ENCODE data around the gene FOXN1. TPM values are rescaled to one million over a fixed set of nuclear protein-coding genes. Genes with fewer than 3 reads are reported as not detected.

FOXN1 gene
- total RNA-seq, 4 donors from 2014 or later = not detected

DNA sequence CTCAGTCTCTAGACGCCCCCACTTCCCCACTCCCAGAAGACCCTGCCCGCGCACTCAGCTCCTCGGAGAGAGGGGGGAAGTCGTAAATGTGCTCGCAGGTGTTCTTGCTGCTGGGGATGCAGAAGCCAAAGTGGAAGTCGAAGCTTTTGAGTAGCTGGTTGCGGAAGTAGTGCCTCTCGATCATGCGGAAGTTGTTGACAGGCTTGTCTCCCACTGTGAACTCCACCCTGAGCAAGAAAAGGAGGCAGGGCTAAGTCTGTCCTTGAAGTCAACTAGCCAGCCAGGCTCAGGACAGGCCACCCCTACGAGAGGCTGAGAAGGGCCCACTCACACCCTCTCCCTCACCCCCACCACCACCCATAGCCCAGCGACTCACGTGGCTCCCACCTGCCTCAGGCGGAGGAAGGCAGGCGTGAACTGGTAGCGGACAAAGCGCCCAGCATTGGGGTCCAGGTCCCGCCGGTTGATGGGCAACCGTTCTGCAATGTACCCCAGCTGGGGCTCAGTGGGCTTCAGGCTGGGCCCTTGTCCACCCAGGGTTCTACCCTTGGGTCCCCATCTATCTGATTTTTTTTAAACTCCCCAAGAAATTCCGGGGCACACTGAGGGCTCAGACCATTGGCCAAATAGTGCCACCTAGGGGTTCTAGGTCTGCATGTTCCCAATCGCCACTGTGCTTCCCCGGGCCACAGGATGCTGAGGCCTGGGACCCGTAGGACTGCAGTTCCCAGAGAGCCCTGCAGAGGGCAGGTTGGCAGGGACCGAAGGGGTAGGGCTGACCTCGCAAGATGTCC, 41.7 kb downstream of the FOXN1 start:
- Histone ChIP-seq H3K27ac (peak overlapping the region in 3 of 4 donors; percentile 0 to 66 (median 54)), H3K36me3 (peaks cover 0 to 11% (median 0%) of the 10 kb centered on the region in 3 donors), H3K27me3 (no peaks in the 10 kb centered on the region), H3K4me3 (no peak overlapping the region), H3K4me1 (peaks cover 0 to 34% (median 9%) of the 10 kb centered on the region in 4 donors), H3K9me3 (no peaks in the 10 kb centered on the region)
- TF ChIP-seq POLR2A (IDR thresholded peaks at IDR 0.05) = no peak
- TF ChIP-seq EP300 (IDR thresholded peaks at IDR 0.05) = no peak
- TF ChIP-seq, protein P1, sequence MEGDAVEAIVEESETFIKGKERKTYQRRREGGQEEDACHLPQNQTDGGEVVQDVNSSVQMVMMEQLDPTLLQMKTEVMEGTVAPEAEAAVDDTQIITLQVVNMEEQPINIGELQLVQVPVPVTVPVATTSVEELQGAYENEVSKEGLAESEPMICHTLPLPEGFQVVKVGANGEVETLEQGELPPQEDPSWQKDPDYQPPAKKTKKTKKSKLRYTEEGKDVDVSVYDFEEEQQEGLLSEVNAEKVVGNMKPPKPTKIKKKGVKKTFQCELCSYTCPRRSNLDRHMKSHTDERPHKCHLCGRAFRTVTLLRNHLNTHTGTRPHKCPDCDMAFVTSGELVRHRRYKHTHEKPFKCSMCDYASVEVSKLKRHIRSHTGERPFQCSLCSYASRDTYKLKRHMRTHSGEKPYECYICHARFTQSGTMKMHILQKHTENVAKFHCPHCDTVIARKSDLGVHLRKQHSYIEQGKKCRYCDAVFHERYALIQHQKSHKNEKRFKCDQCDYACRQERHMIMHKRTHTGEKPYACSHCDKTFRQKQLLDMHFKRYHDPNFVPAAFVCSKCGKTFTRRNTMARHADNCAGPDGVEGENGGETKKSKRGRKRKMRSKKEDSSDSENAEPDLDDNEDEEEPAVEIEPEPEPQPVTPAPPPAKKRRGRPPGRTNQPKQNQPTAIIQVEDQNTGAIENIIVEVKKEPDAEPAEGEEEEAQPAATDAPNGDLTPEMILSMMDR (IDR thresholded peaks at IDR 0.05) = peak; percentile 75 to 89 (median 83)
- DNase-seq (ENCODE audit: low spot score in 2 of 2) = peak; percentile 53 to 61
- 63 to 73% methylated on average over 26 of the region's 26 CpGs for WGBS, 2 donors

DNA sequence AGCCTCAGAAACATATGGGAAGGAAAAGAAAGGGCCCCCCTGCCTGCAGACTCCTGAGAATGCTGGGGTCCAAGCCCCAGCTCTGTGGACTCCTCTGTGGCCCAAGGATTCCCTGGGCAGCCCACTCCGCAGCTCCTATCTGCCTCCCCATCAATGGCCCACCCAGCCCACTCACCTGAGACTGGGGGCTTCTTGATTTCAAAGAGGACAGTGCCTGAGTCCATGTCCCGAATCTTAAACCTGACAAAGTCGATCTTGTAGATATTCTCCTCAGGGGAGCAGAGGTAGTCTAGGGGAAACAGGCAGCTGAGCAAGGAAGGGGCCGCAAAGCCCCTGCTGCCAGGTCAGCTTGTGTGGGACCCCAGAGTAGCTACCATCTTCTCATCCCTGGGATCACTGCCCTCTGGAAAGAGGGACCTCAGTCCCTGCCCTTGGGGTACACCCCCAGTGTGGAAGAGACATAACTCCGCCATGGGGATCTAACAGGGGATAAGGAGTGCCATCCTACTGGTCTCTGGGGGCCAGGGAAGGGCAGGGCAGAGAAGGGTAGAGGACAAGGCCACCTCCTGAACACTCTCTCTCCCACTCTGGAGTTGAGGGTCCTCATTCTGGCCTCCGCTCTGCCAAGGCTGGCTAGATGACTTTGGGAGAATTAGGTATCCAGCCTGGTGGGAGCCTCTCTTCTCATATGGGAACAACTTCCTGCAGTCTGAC, 42.4 kb downstream of the FOXN1 start:
- no peak for DNase-seq (ENCODE audit: low spot score in 2 of 2)
- no peaks in the 10 kb centered on the region for H3K27me3 ChIP-seq
- 84 to 93% methylated on average over 6 of the region's 6 CpGs for WGBS, 2 donors
- H3K4me1 ChIP-seq = peaks cover 0 to 37% (median 9%) of the 10 kb centered on the region in 4 donors
- no peak overlapping the region for H3K4me3 ChIP-seq
- TF ChIP-seq, protein P1 (IDR thresholded peaks at IDR 0.05) = no peak
- TF ChIP-seq EP300 (IDR thresholded peaks at IDR 0.05) (no peak), POLR2A (IDR thresholded peaks at IDR 0.05) (no peak)
- H3K36me3 ChIP-seq = peaks cover 0 to 15% (median under 1%) of the 10 kb centered on the region in 3 donors
- H3K27ac ChIP-seq = peak overlapping the region in 2 of 4 donors; percentile 0 to 12
- no peaks in the 10 kb centered on the region for H3K9me3 ChIP-seq

DNA sequence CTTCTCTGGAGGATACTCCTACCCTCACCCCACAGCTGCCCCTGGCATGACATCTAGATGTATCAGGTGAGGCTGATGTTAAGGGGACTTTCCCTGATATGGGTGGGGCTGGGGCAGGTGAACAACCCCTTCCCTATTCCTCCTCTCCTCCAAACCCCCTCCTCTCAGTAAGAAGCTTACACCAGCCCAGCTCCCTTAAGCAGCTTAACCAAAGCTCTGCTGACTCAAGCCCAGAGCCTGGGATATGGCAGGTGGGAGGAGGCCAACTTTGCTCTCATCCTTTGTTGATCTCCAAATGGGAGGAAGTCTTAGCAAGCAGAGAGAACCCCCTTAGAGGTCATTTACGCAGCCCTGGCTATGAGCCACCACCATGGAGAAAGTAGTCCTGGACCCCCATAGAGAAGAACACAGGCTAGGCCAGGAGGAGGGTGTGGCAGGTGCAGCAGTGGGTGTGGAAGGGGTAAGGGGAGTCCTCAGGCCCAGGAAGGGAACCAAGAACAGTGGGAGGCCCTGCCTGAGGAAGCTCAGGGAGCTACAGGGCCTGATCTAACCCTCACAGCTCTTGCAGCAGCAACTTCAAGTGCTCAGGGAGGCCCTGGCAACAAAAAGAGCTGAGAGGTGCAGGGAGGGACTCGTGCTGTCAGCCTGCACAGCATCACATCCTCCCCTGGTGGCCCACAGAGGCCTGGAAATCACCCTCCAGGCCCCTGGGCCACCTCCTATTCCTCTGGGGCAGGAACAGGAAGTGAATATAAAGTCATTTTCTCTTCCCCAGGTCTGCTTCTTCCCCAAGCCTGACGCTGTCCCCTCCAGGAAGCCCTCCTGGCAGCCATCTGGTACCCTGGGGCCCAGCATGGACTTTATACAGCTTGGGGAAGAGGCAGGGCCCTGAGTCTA, 43.3 kb downstream of the FOXN1 start:
- WGBS, 2 donors = 80% methylated on average over 3 of the region's 3 CpGs
- no peak overlapping the region for H3K4me3 ChIP-seq
- no peak for DNase-seq (ENCODE audit: low spot score in 2 of 2)
- no peaks in the 10 kb centered on the region for H3K9me3 ChIP-seq
- TF ChIP-seq POLR2A (IDR thresholded peaks at IDR 0.05) (no peak), EP300 (IDR thresholded peaks at IDR 0.05) (no peak)
- TF ChIP-seq, protein P1 (IDR thresholded peaks at IDR 0.05) = no peak
- peaks cover 0 to 24% (median 9%) of the 10 kb centered on the region in 3 donors for H3K36me3 ChIP-seq
- no peaks in the 10 kb centered on the region for H3K27me3 ChIP-seq
- H3K27ac ChIP-seq = peak overlapping the region in 1 of 4 donors; percentile 12
- peaks cover 0 to 37% (median 9%) of the 10 kb centered on the region in 4 donors for H3K4me1 ChIP-seq

DNA sequence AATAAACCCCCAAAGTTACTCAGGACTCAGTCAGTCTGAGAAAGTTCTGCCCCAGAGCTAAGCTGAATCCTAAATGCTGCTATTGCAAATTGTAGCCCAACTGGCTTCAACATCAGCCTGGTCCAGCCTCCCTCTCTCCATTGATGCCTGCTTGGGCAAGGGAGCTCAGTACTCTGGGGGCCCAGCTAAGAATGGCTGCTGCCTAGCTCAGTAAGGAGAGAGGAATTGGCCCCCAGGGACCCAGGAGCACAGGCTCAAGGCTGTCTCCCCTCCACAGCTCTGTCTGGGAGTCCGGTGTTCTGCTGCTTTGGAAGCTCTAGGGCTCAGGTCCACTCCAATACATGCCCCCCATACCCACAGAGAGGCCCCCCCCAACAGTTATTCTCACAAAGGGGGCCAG, 44.7 kb downstream of the FOXN1 start:
- peaks cover 0 to 37% (median 9%) of the 10 kb centered on the region in 4 donors for H3K4me1 ChIP-seq
- no peak for DNase-seq (ENCODE audit: low spot score in 2 of 2)
- TF ChIP-seq, protein P1 (IDR thresholded peaks at IDR 0.05) = no peak
- TF ChIP-seq EP300 (IDR thresholded peaks at IDR 0.05) (no peak), POLR2A (IDR thresholded peaks at IDR 0.05) (no peak)

More for the DNA sequence above, 44.7 kb downstream of the FOXN1 start:
- Histone ChIP-seq H3K9me3 (no peaks in the 10 kb centered on the region), H3K27me3 (no peaks in the 10 kb centered on the region), H3K27ac (no peak overlapping the region), H3K36me3 (peaks cover 2 to 38% (median 20%) of the 10 kb centered on the region in 3 donors), H3K4me3 (no peak overlapping the region)
- WGBS, 2 donors = 100% methylated on average over 1 of the region's 1 CpG
